Neutrophil (primary cell): Measurements from ENCODE around the gene LOXL1.

ENCODE experiments used
- H3K27ac ChIP-seq: fragments of 200-600 bp; sonication (generic); 2 replicates; pipeline ENCODE4 v1.5.1; 2016; ENCODE audit warnings: mild to moderate bottlenecking, moderate library complexity
- H3K27me3 ChIP-seq: fragments of 200-600 bp; sonication (generic); 2 replicates; pipeline ENCODE4 v1.6.0; 2016; ENCODE audit warnings: mild to moderate bottlenecking
- H3K36me3 ChIP-seq: fragments of 200-600 bp; sonication (generic); 2 replicates; pipeline ENCODE4 v1.5.1; 2017
- H3K4me1 ChIP-seq, 2 experiments: fragments of 200-600 bp in 1 of 2; sonication (generic) in 1 of 2; 1 replicate in 1 of 2; 2 replicates in 1 of 2; pipeline versions ENCODE4 v1.5.1 to v1.6.1; 2013 to 2016; ENCODE audit warnings: low read depth in 1 of 2, low read length in 1 of 2, mild to moderate bottlenecking in 1 of 2, moderate library complexity in 1 of 2; ENCODE audit not compliant: control insufficient read depth in 1 of 2, insufficient read depth in 1 of 2
- H3K4me3 ChIP-seq, 2 experiments: fragments of 200-600 bp in 1 of 2; sonication (generic) in 1 of 2; 1 replicate in 1 of 2; 2 replicates in 1 of 2; pipeline ENCODE4 v1.5.1; 2013 to 2016; ENCODE audit warnings: low read depth in 1 of 2, low read length in 1 of 2, mild to moderate bottlenecking in 1 of 2, moderate library complexity in 1 of 2
- H3K9me3 ChIP-seq: fragments of 200-600 bp; sonication (generic); 2 replicates; pipeline ENCODE4 v1.5.1; 2016
- TF ChIP-seq, protein P1 (sequence below): fragments of 200-600 bp; sonication (generic); IDR thresholded peaks from 2 replicates; pipeline ENCODE4 v1.5.1; 2016; ENCODE audit warnings: antibody characterized with exemption

LOXL1 gene

DNA sequence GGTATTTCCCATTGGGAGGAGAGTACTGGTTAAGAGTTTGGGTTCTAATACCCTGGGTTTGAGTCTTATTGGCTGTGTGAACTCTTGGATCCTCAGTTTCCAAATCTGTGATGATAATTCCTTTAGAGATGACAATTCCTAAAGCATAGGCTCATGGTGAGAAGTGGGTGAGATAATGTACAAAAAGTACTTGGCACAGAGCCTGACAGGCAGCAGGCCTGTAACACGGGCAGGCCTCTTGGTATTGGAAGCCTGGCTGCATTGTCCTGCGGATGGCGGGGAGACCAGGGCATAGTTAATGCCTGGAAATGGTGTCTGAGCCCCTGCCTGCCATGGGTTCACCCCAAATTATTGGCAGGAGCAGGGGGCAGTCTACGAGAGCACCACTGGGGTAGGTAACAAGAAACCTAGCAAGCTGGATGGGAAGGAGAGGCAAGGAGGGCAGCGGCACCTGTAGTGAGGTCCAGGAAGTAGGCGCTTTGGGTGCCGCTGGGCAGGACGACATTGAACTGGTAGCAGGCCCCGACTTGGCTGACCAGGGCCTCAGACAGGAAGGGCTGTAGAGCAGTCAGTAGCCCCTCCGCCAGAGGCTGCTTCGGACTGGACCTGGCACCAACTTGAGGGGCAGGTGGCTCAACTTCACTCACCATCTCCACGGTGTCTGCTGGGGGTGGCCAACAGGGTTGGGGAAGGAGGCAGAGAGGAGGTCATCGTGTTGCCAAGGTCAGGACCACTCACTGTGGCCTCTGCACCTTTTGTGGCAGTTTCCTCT, 58.1 kb downstream of the LOXL1 start:
- H3K9me3 ChIP-seq, result no peaks in the 10 kb centered on the region
- TF ChIP-seq, protein P1, sequence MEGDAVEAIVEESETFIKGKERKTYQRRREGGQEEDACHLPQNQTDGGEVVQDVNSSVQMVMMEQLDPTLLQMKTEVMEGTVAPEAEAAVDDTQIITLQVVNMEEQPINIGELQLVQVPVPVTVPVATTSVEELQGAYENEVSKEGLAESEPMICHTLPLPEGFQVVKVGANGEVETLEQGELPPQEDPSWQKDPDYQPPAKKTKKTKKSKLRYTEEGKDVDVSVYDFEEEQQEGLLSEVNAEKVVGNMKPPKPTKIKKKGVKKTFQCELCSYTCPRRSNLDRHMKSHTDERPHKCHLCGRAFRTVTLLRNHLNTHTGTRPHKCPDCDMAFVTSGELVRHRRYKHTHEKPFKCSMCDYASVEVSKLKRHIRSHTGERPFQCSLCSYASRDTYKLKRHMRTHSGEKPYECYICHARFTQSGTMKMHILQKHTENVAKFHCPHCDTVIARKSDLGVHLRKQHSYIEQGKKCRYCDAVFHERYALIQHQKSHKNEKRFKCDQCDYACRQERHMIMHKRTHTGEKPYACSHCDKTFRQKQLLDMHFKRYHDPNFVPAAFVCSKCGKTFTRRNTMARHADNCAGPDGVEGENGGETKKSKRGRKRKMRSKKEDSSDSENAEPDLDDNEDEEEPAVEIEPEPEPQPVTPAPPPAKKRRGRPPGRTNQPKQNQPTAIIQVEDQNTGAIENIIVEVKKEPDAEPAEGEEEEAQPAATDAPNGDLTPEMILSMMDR, result no peak
- H3K27ac ChIP-seq, result no peak overlapping the region
- H3K36me3 ChIP-seq, result no peaks in the 10 kb centered on the region
- H3K4me3 ChIP-seq, result no peak overlapping the region
- H3K27me3 ChIP-seq, result no peaks in the 10 kb centered on the region
- peaks cover 29 to 43% of the 10 kb centered on the region in 2 experiments for H3K4me1 ChIP-seq

GRCh38 chr15:73985101-73985873, 59.0 kb downstream of the LOXL1 start:
- Histone ChIP-seq H3K4me3 (no peak overlapping the region), H3K4me1 (peaks cover 29 to 43% of the 10 kb centered on the region in 2 experiments), H3K9me3 (no peaks in the 10 kb centered on the region), H3K27ac (no peak overlapping the region), H3K27me3 (no peaks in the 10 kb centered on the region), H3K36me3 (no peaks in the 10 kb centered on the region)
- TF ChIP-seq, protein P1, result no peak

GRCh38 chr15:73986055-73986775, 60.0 kb downstream of the LOXL1 start:
- TF ChIP-seq, protein P1, result no peak
- no peak overlapping the region for H3K4me3 ChIP-seq
- no peak overlapping the region for H3K27ac ChIP-seq
- H3K36me3 ChIP-seq, result no peaks in the 10 kb centered on the region
- H3K9me3 ChIP-seq, result no peaks in the 10 kb centered on the region
- peaks cover 31 to 37% of the 10 kb centered on the region in 2 experiments for H3K4me1 ChIP-seq
- no peaks in the 10 kb centered on the region for H3K27me3 ChIP-seq

DNA sequence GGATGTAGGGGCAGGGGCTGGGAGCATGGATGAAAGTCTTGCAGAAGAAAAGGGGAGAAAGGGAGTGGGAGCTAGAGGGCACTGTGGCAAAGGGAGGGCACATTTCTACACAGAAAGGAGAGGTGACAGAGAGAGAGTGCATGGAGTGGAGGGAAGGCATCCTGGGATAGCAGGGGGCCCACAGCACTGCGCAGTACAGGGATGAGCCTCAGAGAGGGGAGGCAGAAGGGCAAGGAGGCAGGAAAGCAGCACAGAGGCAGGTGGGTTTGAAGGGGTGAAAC, 60.5 kb downstream of the LOXL1 start:
- TF ChIP-seq, protein P1, result no peak
- Histone ChIP-seq H3K36me3 (no peaks in the 10 kb centered on the region), H3K4me1 (peaks cover 31 to 37% of the 10 kb centered on the region in 2 experiments), H3K9me3 (no peaks in the 10 kb centered on the region), H3K27ac (no peak overlapping the region), H3K4me3 (no peak overlapping the region), H3K27me3 (no peaks in the 10 kb centered on the region)

- H3K36me3 ChIP-seq, result no peaks in the 10 kb centered on the region
- H3K27ac ChIP-seq, result no peak overlapping the region
- TF ChIP-seq, protein P1, result no peak
- no peaks in the 10 kb centered on the region for H3K27me3 ChIP-seq
- no peaks in the 10 kb centered on the region for H3K9me3 ChIP-seq
- peaks cover 29 to 36% of the 10 kb centered on the region in 2 experiments for H3K4me1 ChIP-seq
- no peak overlapping the region for H3K4me3 ChIP-seq
These were observed 61.0 kb downstream of the LOXL1 start for GRCh38 chr15:73987250-73987649.
